ENCODE measurements around the gene CPPED1. TPM values are rescaled to one million over a fixed set of nuclear protein-coding genes. Genes with fewer than 3 reads are reported as not detected.
A peak's percentile ranks its signal among the peaks of the same experiment; 100 is the strongest.

CPPED1 gene
- total and polyA plus RNA-seq, 2 experiments from 2014 or later = 6.2 to 7.3 TPM

DNA sequence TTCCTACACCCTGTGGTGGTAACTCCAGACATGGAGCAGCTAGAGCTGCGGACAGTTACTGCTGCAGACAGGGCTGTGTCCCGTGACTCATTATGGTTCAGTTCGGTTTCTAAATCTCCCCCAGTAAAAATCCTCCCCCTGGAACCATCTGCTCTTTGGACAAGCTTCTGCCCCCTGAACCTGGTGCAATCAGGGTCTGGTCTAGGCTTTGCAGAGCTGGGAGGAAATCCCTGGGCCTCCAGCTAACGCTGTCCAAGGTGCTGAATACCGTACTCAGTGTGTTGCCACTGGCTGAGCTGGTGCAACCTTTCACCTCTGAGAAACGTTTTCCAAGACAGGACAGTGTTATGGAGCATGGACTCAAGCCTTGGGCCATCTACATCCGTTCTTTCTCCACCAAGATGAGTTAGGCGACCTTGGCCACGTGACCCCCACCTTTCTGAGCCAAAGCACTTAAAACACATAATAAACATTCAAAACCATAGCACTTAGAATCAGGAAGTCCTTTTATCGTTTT, 142.0 kb downstream of the CPPED1 start:
- TF ChIP-seq POLR2AphosphoS5 (IDR thresholded peaks at IDR 0.05; ENCODE audit: low read depth) = no peak
- peak; percentile 98 for TF ChIP-seq REST (IDR thresholded peaks at IDR 0.05; ENCODE audit: unreplicated experiment)
- Histone ChIP-seq H3K4me3 (no peak overlapping the region), H3K79me2 (replicated peaks; ENCODE audit: insufficient read depth) (no peaks in the 10 kb centered on the region), H3K36me3 (ENCODE audit: insufficient read depth) (no peaks in the 10 kb centered on the region), H3K4me1 (ENCODE audit: insufficient read depth) (no peaks in the 10 kb centered on the region), H3K27ac (ENCODE audit: low read depth) (no peak overlapping the region), H3K27me3 (ENCODE audit: insufficient read depth) (no peaks in the 10 kb centered on the region), H3K4me2 (no peak overlapping the region), H2AFZ (no peak overlapping the region), H4K20me1 (replicated peaks; ENCODE audit: insufficient read depth) (no peaks in the 10 kb centered on the region), H3F3A (replicated peaks; ENCODE audit: low read depth) (no peaks in the 10 kb centered on the region), H3K9me2 (ENCODE audit: insufficient read depth) (no peaks in the 10 kb centered on the region)
- ATAC-seq = peak; percentile 98
- Mint-ChIP-seq H3K4me3 (no peak overlapping the region), H3K27ac (no peak overlapping the region), H3K9me3 (peaks cover under 1% of the 10 kb centered on the region; the same call in 2 of the 3 replicates), H3K4me1 (no peaks in the 10 kb centered on the region), H3K36me3 (ENCODE audit: low read depth) (no peaks in the 10 kb centered on the region), H3K27me3 (ENCODE audit: insufficient read depth, low read depth, poor library complexity) (no peaks in the 10 kb centered on the region)
- peak; percentile 90 for DNase-seq (ENCODE audit: low spot score)

- Histone ChIP-seq H2AFZ (no peak overlapping the region), H3K9me2 (ENCODE audit: insufficient read depth) (no peaks in the 10 kb centered on the region), H3K4me1 (ENCODE audit: insufficient read depth) (no peaks in the 10 kb centered on the region), H3K27me3 (ENCODE audit: insufficient read depth) (no peaks in the 10 kb centered on the region), H3K79me2 (replicated peaks; ENCODE audit: insufficient read depth) (no peaks in the 10 kb centered on the region), H3K4me2 (no peak overlapping the region), H3F3A (replicated peaks; ENCODE audit: low read depth) (no peaks in the 10 kb centered on the region), H4K20me1 (replicated peaks; ENCODE audit: insufficient read depth) (no peaks in the 10 kb centered on the region), H3K4me3 (no peak overlapping the region), H3K36me3 (ENCODE audit: insufficient read depth) (no peaks in the 10 kb centered on the region), H3K27ac (ENCODE audit: low read depth) (no peak overlapping the region)
- Mint-ChIP-seq H3K4me3 (no peak overlapping the region), H3K27me3 (ENCODE audit: insufficient read depth, low read depth, poor library complexity) (no peaks in the 10 kb centered on the region), H3K4me1 (no peaks in the 10 kb centered on the region), H3K27ac (no peak overlapping the region), H3K9me3 (no peaks in the 10 kb centered on the region; the same call in 2 of the 3 replicates), H3K36me3 (ENCODE audit: low read depth) (no peaks in the 10 kb centered on the region)
- DNase-seq (ENCODE audit: low spot score) = no peak
- no peak for ATAC-seq
- TF ChIP-seq, protein P1, sequence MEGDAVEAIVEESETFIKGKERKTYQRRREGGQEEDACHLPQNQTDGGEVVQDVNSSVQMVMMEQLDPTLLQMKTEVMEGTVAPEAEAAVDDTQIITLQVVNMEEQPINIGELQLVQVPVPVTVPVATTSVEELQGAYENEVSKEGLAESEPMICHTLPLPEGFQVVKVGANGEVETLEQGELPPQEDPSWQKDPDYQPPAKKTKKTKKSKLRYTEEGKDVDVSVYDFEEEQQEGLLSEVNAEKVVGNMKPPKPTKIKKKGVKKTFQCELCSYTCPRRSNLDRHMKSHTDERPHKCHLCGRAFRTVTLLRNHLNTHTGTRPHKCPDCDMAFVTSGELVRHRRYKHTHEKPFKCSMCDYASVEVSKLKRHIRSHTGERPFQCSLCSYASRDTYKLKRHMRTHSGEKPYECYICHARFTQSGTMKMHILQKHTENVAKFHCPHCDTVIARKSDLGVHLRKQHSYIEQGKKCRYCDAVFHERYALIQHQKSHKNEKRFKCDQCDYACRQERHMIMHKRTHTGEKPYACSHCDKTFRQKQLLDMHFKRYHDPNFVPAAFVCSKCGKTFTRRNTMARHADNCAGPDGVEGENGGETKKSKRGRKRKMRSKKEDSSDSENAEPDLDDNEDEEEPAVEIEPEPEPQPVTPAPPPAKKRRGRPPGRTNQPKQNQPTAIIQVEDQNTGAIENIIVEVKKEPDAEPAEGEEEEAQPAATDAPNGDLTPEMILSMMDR (conservative IDR thresholded peaks at IDR 0.05; ENCODE audit: low read depth in 2 of 2) = no peak
- TF ChIP-seq STAT1 (IDR thresholded peaks at IDR 0.05; ENCODE audit: unreplicated experiment) = no peak
- no peak for TF ChIP-seq POLR2AphosphoS5 (IDR thresholded peaks at IDR 0.05; ENCODE audit: low read depth)
- no peak for TF ChIP-seq EZH2 (IDR thresholded peaks at IDR 0.05; ENCODE audit: low read depth, unreplicated experiment)
- no peak for TF ChIP-seq ZNF462 (CRISPR knock-in tag; IDR thresholded peaks at IDR 0.05)
- no peak for TF ChIP-seq CREB1 (CRISPR knock-in tag; IDR thresholded peaks at IDR 0.05; ENCODE audit: low read depth)
- no peak for TF ChIP-seq NANOG (IDR thresholded peaks at IDR 0.05; ENCODE audit: borderline replicate concordance)
- no peak for TF ChIP-seq EZH2phosphoT487 (IDR thresholded peaks at IDR 0.05; ENCODE audit: unreplicated experiment)
Observed at GRCh38 chr16:12659871-12660270, 143.8 kb downstream of the CPPED1 start.

Measured in GM23338 (cell line).